T-helper 1 cell (primary cell): ENCODE measurements around the gene AK3.
"Not testable (repeated sequence)": the region's sequence is repeated elsewhere in the genome, so short reads cannot be mapped to it uniquely, and the experiment has no call there.

Source experiments
- DNase-seq, 5 donors: peaks; one replicate each; pipeline ENCODE4 v3.0.0-alpha.2; 2012 to 2020

Gene AK3

DNA sequence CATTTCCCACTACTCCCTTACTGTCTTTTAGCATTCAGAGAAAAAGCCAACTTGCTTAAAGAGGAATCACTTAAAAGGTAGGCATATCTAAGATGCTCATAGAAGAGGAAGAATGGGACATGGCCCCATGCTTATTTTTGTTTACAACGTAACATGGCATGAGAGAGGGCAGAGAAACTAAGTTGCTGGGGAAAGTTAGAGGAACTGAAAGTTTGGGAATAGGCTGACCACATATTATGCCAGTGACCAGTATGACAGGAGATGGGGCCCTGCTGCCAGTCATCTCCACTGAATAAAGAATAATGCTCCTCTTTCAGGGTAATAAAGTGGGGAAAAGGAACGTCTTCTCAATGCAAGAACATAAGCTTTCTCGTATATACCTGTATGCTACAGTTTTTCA is 77.0 kb downstream of the AK3 start:
- DNase-seq, result no peak

DNA sequence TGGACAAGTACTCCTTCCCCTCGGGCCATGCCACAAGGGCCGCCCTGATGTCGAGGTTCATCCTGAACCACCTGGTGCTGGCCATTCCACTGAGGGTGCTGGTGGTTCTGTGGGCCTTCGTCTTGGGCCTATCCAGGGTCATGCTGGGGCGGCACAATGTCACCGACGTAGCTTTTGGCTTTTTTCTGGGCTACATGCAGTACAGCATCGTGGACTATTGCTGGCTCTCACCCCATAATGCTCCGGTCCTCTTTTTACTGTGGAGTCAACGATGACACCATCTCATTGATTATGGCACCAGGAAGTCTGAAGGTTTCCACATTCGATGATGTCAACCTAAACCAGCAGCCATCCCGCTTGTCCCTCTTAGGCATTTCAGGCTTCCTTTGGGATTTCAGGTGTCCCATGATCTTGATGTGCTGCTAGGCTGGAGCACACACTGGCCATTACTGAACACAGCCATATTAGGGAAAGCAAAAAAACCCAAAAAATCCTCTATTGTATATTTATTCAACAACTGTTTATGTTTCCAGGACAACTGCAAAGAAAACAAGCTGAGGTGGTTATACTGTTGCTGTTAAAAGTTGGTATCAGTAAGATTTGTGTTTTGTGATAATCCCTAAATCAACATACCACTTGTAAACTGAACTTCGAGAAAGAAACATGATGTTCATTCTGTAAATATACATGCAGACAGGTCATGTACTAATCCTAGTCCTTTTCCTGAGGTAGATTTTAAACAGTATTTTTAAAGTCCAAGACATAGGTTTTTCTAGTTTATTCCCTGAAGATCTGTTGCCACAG is 77.8 kb downstream of the AK3 start:
- DNase-seq, result no peak

DNA sequence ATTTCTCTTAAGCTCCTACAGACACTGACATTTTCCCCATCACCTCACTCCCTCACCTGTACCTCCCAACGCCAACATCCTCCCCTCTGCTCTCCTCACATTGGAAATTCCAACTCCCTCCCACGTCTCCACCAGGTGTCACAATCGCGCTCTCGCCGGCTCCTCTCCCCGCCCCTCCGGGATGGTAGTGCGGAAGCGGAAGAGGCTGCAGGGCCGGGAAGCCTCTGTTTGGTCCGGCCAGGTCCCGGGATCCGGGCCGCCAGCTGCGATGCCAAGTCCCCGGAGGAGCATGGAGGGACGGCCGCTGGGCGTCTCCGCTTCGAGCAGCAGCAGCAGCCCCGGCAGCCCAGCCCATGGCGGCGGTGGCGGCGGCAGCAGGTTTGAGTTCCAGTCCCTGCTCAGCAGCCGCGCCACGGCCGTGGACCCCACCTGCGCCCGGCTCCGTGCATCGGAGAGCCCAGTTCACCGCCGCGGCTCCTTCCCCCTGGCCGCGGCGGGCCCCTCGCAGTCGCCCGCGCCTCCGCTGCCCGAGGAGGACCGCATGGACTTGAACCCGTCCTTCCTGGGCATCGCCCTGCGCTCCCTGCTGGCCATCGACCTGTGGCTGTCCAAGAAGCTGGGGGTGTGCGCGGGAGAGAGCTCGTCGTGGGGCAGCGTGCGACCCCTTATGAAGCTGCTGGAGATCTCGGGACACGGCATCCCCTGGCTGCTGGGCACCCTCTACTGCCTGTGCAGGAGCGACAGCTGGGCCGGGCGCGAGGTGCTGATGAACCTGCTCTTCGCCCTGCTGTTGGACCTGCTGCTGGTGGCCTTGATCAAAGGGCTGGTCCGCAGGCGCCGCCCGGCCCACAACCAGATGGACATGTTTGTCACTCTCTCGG is 78.7 kb downstream of the AK3 start, which contains the start of gene PLPP6:
PLPP6 (plus strand) TSS at position 187 of the 881 bp plus-strand sequence; CDS start at position 269, 82 bp downstream.
- peak; percentile 70 to 78 (median 78) for DNase-seq

- DNase-seq, result no peak
Observed at GRCh38 chr9:4661611-4662010, 79.4 kb downstream of the AK3 start.

DNA sequence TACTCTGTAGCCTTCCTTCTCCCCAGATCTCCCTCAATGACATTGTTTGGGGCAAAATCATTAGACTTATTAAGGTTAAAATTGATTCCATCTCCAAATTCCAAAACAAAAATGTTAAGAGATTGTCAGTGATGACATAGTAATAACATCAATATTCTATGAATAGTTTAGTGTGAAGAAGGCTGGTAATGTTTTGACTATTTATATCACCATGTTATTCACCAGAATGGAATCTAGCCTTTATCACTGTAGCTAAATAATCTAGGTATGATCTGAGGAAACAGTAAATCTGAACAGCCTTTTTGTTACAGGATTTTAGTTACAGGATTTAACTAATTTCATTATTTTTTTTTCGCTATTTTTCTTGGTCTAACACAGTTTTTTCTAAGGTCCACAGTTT is 79.8 kb downstream of the AK3 start:
- DNase-seq, result no peak

DNA sequence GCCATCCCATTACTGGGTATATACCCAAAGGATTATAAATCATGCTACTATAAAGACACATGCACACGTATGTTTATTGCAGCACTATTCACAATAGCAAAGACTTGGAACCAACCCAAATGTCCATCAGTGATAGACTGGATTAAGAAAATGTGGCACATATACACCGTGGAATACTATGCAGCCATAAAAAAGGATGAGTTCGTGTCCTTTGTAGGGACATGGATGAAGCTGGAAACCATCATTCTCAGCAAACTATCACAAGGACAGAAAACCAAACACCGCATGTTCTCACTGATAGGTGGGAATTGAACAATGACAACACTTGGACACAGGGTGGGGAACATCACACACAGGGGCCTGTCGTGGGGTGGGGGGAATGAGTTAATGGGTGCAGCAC is 80.3 kb downstream of the AK3 start:
- not testable (repeated sequence) for DNase-seq
